Heart left ventricle (tissue), 13 donors: ENCODE results near the gene FBXO48.

ENCODE experiments used
- POLR2A ChIP-seq, 2 donors: fragments of 450-650 bp; IDR thresholded peaks; one replicate each; pipeline ENCODE4 v1.6.1; 2017; ENCODE audit warnings: antibody characterized with exemption in 2 of 2, mild to moderate bottlenecking in 2 of 2, moderate library complexity in 2 of 2
- TF ChIP-seq, protein P1 (sequence below), 12 donors: fragments of 200-600 bp; sonication (generic) in 4 of 12; IDR thresholded peaks; one replicate each; pipeline versions ENCODE4 v1.5.0 to v1.8.0; 2018 to 2022; ENCODE audit warnings: antibody characterized with exemption in 12 of 12, mild to moderate bottlenecking in 5 of 12
- donor health status: ischemic (EF 13 %, LVEDD 7.1; RV severe dilation, severe dysfunction).
- donor health status: DM: no; HTN: yes; CAD: no.
- donor health status: DM: no; HTN: no; CAD: no.
- donor health status: ischemic (EF 25% LVEDD 6.9; RV normal size, moderate dysfunction).
- donor health status: ischemic (EF 25% LVEDD 5.7; RV mildly dilated, moderate dysfunction).
- donor health status: ischemic (EF 35%, LVEDD 5.7; RV mildly dilated, moderate dysfunction).
- donor health status: nonischemic (EF 11% LVEDD 7.7; RV severe dilation, severe dysfunction).
- donor health status: DM: yes; HTN: yes; CAD: no.
- donor health status: PGD.
- donor health status: ischemic (EF 29% LVEDD 5.4; RV normal size, mild dysfunction).
- donor health status: nonischemic (EF 23%, LVEDD 6.1; RV moderate dilation, normal function).

DNA sequence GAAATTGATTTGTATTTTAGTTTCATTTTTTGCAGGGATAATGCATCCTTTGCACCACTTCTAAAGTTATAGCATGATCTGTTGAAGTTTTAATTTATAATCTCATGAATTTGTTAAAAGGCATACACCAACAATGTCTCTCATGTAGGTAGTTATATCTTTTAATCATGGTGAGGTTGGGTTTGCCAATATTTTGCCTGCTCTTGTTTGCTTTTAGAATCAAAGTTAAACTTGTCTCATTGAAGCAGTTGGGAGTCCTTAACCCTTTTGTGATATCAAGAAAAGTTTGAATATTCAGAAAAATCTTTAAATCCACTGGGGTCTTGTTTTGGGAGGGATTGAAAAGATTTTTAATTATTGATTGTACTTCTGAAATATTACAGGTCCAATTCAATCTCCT is 32.0 kb upstream of the FBXO48 start:
- TF ChIP-seq, protein P1, sequence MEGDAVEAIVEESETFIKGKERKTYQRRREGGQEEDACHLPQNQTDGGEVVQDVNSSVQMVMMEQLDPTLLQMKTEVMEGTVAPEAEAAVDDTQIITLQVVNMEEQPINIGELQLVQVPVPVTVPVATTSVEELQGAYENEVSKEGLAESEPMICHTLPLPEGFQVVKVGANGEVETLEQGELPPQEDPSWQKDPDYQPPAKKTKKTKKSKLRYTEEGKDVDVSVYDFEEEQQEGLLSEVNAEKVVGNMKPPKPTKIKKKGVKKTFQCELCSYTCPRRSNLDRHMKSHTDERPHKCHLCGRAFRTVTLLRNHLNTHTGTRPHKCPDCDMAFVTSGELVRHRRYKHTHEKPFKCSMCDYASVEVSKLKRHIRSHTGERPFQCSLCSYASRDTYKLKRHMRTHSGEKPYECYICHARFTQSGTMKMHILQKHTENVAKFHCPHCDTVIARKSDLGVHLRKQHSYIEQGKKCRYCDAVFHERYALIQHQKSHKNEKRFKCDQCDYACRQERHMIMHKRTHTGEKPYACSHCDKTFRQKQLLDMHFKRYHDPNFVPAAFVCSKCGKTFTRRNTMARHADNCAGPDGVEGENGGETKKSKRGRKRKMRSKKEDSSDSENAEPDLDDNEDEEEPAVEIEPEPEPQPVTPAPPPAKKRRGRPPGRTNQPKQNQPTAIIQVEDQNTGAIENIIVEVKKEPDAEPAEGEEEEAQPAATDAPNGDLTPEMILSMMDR (IDR thresholded peaks at IDR 0.05): no peak
- TF ChIP-seq POLR2A (IDR thresholded peaks at IDR 0.05): no peak
